GM04504 (cell line): ENCODE measurements around the gene SLC41A3.
"Not testable (repeated sequence)": the region's sequence is repeated elsewhere in the genome, so short reads cannot be mapped to it uniquely, and the experiment has no call there.

Experiments used
- DNase-seq: peaks from one replicate; pipeline ENCODE4 v3.0.0-alpha.2; 2012; ENCODE audit warnings: low read depth

The SLC41A3 gene

GRCh38 chr3:126082362-126083137 is 1.4 kb downstream of the SLC41A3 start:
- DNase-seq, result no peak

GRCh38 chr3:126081618-126082361 is 2.1 kb downstream of the SLC41A3 start:
- DNase-seq, result no peak

- no peak for DNase-seq
Observed at GRCh38 chr3:126080970-126081369, 3.0 kb downstream of the SLC41A3 start.

GRCh38 chr3:126078866-126079265 is 5.1 kb downstream of the SLC41A3 start:
- no peak for DNase-seq

GRCh38 chr3:126077754-126078153 is 6.2 kb downstream of the SLC41A3 start:
- no peak for DNase-seq

- DNase-seq, result no peak
Observed at GRCh38 chr3:126076140-126076539, 7.8 kb downstream of the SLC41A3 start.

GRCh38 chr3:126070146-126070545 is 13.8 kb downstream of the SLC41A3 start:
- no peak for DNase-seq

GRCh38 chr3:126067959-126068358 is 16.0 kb downstream of the SLC41A3 start:
- no peak for DNase-seq

GRCh38 chr3:126066676-126067075 is 17.2 kb downstream of the SLC41A3 start:
- not testable (repeated sequence) for DNase-seq

- no peak for DNase-seq
Observed at GRCh38 chr3:126065876-126066275, 18.0 kb downstream of the SLC41A3 start.

GRCh38 chr3:126064627-126065258 is 19.2 kb downstream of the SLC41A3 start:
- DNase-seq, result no peak

GRCh38 chr3:126063358-126063965 is 20.5 kb downstream of the SLC41A3 start:
- DNase-seq, result no peak

GRCh38 chr3:126061301-126062032 is 22.5 kb downstream of the SLC41A3 start:
- no peak for DNase-seq

GRCh38 chr3:126060613-126061145 is 23.2 kb downstream of the SLC41A3 start:
- no peak for DNase-seq

GRCh38 chr3:126058666-126059065 is 25.3 kb downstream of the SLC41A3 start:
- no peak for DNase-seq

GRCh38 chr3:126057936-126058335 is 26.0 kb downstream of the SLC41A3 start:
- no peak for DNase-seq

- no peak for DNase-seq
Observed at GRCh38 chr3:126057501-126057819, 26.5 kb downstream of the SLC41A3 start.

GRCh38 chr3:126056681-126057500 is 27.0 kb downstream of the SLC41A3 start:
- DNase-seq, result no peak

GRCh38 chr3:126056088-126056487 is 27.8 kb downstream of the SLC41A3 start:
- DNase-seq, result no peak

- DNase-seq, result no peak
Observed at GRCh38 chr3:126054870-126055269, 29.1 kb downstream of the SLC41A3 start.
